GM19240 (cell line): ENCODE results near the gene C1QTNF3.
"Not testable (repeated sequence)": the region's sequence is repeated elsewhere in the genome, so short reads cannot be mapped to it uniquely, and the experiment has no call there.

ENCODE experiments used
- DNase-seq: peaks from one replicate; pipeline ENCODE4 v3.0.0; 2011; ENCODE audit warnings: low spot score; ENCODE audit not compliant: insufficient read length

Gene C1QTNF3

GRCh38 chr5:34051374-34051980 lies 8.5 kb upstream of the C1QTNF3 start:
- no peak for DNase-seq

GRCh38 chr5:34047774-34048572 lies 5.0 kb upstream of the C1QTNF3 start:
- DNase-seq = no peak

- no peak for DNase-seq
Observed at GRCh38 chr5:34047143-34047542, 4.1 kb upstream of the C1QTNF3 start.

GRCh38 chr5:34045996-34046395 lies 3.0 kb upstream of the C1QTNF3 start:
- DNase-seq = no peak

- no peak for DNase-seq
Observed at GRCh38 chr5:34045023-34045422, 2.0 kb upstream of the C1QTNF3 start.

- no peak for DNase-seq
Observed at GRCh38 chr5:34042321-34042720, 692 bp downstream of the C1QTNF3 start.

GRCh38 chr5:34041247-34041972 lies 1.6 kb downstream of the C1QTNF3 start:
- DNase-seq = no peak

- DNase-seq = no peak
Observed at GRCh38 chr5:34040472-34040871, 2.5 kb downstream of the C1QTNF3 start.

- DNase-seq = no peak
Observed at GRCh38 chr5:34039398-34040157, 3.4 kb downstream of the C1QTNF3 start.

- no peak for DNase-seq
Observed at GRCh38 chr5:34038838-34039237, 4.2 kb downstream of the C1QTNF3 start.

- DNase-seq = no peak
Observed at GRCh38 chr5:34038390-34038789, 4.6 kb downstream of the C1QTNF3 start.

- no peak for DNase-seq
Observed at GRCh38 chr5:34037726-34038125, 5.3 kb downstream of the C1QTNF3 start.

GRCh38 chr5:34035756-34036155 lies 7.3 kb downstream of the C1QTNF3 start:
- no peak for DNase-seq

GRCh38 chr5:34034534-34035327 lies 8.3 kb downstream of the C1QTNF3 start:
- DNase-seq = no peak

- no peak for DNase-seq
Observed at GRCh38 chr5:34031966-34032365, 11.0 kb downstream of the C1QTNF3 start.

GRCh38 chr5:34031117-34031516 lies 11.9 kb downstream of the C1QTNF3 start:
- no peak for DNase-seq

GRCh38 chr5:34030585-34030984 lies 12.4 kb downstream of the C1QTNF3 start:
- DNase-seq = not testable (repeated sequence)

- no peak for DNase-seq
Observed at GRCh38 chr5:34030048-34030447, 13.0 kb downstream of the C1QTNF3 start.

GRCh38 chr5:34028349-34028748 lies 14.7 kb downstream of the C1QTNF3 start:
- DNase-seq = no peak

- no peak for DNase-seq
Observed at GRCh38 chr5:34026089-34026761, 16.8 kb downstream of the C1QTNF3 start.
